Neutrophil (primary cell): ENCODE data around the gene MEAF6.
A peak's percentile ranks its signal among the peaks of the same experiment; 100 is the strongest.
"Not testable (repeated sequence)": the region's sequence is repeated elsewhere in the genome, so short reads cannot be mapped to it uniquely, and the experiment has no call there.

Source experiments
- H3K27ac ChIP-seq: fragments of 200-600 bp; sonication (generic); 2 replicates; pipeline ENCODE4 v1.5.1; 2016; ENCODE audit warnings: mild to moderate bottlenecking, moderate library complexity
- H3K27me3 ChIP-seq: fragments of 200-600 bp; sonication (generic); 2 replicates; pipeline ENCODE4 v1.6.0; 2016; ENCODE audit warnings: mild to moderate bottlenecking
- H3K36me3 ChIP-seq: fragments of 200-600 bp; sonication (generic); 2 replicates; pipeline ENCODE4 v1.5.1; 2017
- H3K4me1 ChIP-seq, 2 experiments: fragments of 200-600 bp in 1 of 2; sonication (generic) in 1 of 2; 1 replicate in 1 of 2; 2 replicates in 1 of 2; pipeline versions ENCODE4 v1.5.1 to v1.6.1; 2013 to 2016; ENCODE audit warnings: low read depth in 1 of 2, low read length in 1 of 2, mild to moderate bottlenecking in 1 of 2, moderate library complexity in 1 of 2; ENCODE audit not compliant: control insufficient read depth in 1 of 2, insufficient read depth in 1 of 2
- H3K4me3 ChIP-seq, 2 experiments: fragments of 200-600 bp in 1 of 2; sonication (generic) in 1 of 2; 1 replicate in 1 of 2; 2 replicates in 1 of 2; pipeline ENCODE4 v1.5.1; 2013 to 2016; ENCODE audit warnings: low read depth in 1 of 2, low read length in 1 of 2, mild to moderate bottlenecking in 1 of 2, moderate library complexity in 1 of 2
- H3K9me3 ChIP-seq: fragments of 200-600 bp; sonication (generic); 2 replicates; pipeline ENCODE4 v1.5.1; 2016
- CTCF ChIP-seq: fragments of 200-600 bp; sonication (generic); IDR thresholded peaks from 2 replicates; pipeline ENCODE4 v1.5.1; 2016; ENCODE audit warnings: antibody characterized with exemption

The MEAF6 gene

GRCh38 chr1:37553598-37553926, 39.0 kb upstream of the MEAF6 start:
- Histone ChIP-seq H3K9me3 (no peaks in the 10 kb centered on the region), H3K36me3 (peaks cover 33% of the 10 kb centered on the region), H3K4me1 (peaks cover 15 to 18% of the 10 kb centered on the region in 2 experiments), H3K4me3 (peak overlapping the region; percentile 93 to 98), H3K27ac (peak overlapping the region; percentile 92), H3K27me3 (peaks cover 6% of the 10 kb centered on the region)
- TF ChIP-seq CTCF, result no peak

- no peak overlapping the region for H3K4me3 ChIP-seq
- no peak overlapping the region for H3K27ac ChIP-seq
- H3K4me1 ChIP-seq, result peaks cover 12 to 15% of the 10 kb centered on the region in 2 experiments
- peaks cover 71% of the 10 kb centered on the region for H3K36me3 ChIP-seq
- no peaks in the 10 kb centered on the region for H3K27me3 ChIP-seq
- TF ChIP-seq CTCF, result no peak
- no peaks in the 10 kb centered on the region for H3K9me3 ChIP-seq
Measured at GRCh38 chr1:37549341-37549740, 34.8 kb upstream of the MEAF6 start.

- no peaks in the 10 kb centered on the region for H3K9me3 ChIP-seq
- H3K27ac ChIP-seq, result no peak overlapping the region
- H3K4me1 ChIP-seq, result no peaks in the 10 kb centered on the region
- H3K36me3 ChIP-seq, result peaks cover 81% of the 10 kb centered on the region
- no peak overlapping the region for H3K4me3 ChIP-seq
- no peaks in the 10 kb centered on the region for H3K27me3 ChIP-seq
- no peak for TF ChIP-seq CTCF
Measured at GRCh38 chr1:37545019-37545418, 30.5 kb upstream of the MEAF6 start.

- H3K4me3 ChIP-seq, result no peak overlapping the region
- no peak for TF ChIP-seq CTCF
- H3K27me3 ChIP-seq, result no peaks in the 10 kb centered on the region
- H3K36me3 ChIP-seq, result peaks cover 82% of the 10 kb centered on the region
- no peaks in the 10 kb centered on the region for H3K4me1 ChIP-seq
- H3K9me3 ChIP-seq, result no peaks in the 10 kb centered on the region
- no peak overlapping the region for H3K27ac ChIP-seq
Measured at GRCh38 chr1:37544530-37544929, 30.0 kb upstream of the MEAF6 start.

GRCh38 chr1:37540036-37540785, 25.6 kb upstream of the MEAF6 start:
- TF ChIP-seq CTCF, result no peak
- Histone ChIP-seq H3K27me3 (no peaks in the 10 kb centered on the region), H3K36me3 (peaks cover 88% of the 10 kb centered on the region), H3K4me3 (no peak overlapping the region), H3K9me3 (no peaks in the 10 kb centered on the region), H3K27ac (no peak overlapping the region), H3K4me1 (no peaks in the 10 kb centered on the region)

- peaks cover 79% of the 10 kb centered on the region for H3K36me3 ChIP-seq
- H3K27me3 ChIP-seq, H3K9me3 ChIP-seq: not testable (repeated sequence)
Measured at GRCh38 chr1:37539154-37539553, 24.6 kb upstream of the MEAF6 start.

More at GRCh38 chr1:37539154-37539553, 24.6 kb upstream of the MEAF6 start:
- H3K4me1 ChIP-seq, H3K27ac ChIP-seq, H3K4me3 ChIP-seq: not testable (repeated sequence)
